Measurements from ENCODE around the gene CSGALNACT2. TPM values are rescaled to one million over a fixed set of nuclear protein-coding genes. Genes with fewer than 3 reads are reported as not detected.

Gene CSGALNACT2
- total and polyA plus RNA-seq, 4 experiments from 2014 or later, result 21.1 to 48.2 (median 34.4) TPM

DNA sequence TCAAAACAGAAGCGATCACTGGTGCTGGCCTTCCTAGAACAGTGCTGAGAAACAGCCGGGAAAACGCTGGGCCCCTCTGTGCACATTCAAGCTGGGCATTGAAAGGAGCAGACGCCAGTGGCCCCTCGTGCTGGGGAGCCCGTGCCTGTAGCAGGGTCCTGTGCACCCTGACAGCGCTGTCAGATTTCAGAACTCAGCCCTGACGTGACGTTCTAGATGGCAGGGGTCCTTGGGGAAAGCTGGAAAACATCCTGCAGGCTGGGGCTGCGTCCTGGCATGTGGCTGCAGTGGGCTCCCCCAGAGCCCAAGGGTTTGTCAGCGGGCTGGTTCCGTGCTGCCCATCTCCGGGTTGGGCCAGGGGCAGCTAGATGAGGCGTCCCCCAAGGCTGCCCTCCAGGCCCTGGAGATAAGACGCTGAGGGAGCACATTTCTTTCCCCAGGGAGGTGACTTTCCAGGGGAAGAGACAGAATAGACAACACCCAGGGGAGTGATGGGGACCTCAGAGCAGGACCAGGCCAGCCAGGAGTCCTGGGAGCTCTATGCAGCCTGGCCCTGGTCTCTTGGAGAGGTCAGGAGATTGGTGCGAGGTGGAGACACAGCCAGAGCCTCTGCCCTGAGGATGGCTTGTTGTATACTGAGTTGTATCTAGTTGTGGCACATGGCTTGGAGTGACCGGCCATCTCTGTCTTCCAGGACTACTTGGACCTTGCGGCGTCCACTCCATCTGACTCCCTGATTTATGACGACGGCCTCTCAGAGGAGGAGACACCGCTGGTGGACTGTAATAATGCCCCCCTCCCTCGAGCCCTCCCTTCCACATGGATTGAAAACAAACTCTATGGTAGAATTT lies 12.1 kb upstream of the CSGALNACT2 start:
- Mint-ChIP-seq H3K9me3 (no peaks in the 10 kb centered on the region), H3K36me3 (no peaks in the 10 kb centered on the region), H3K4me3 (peak overlapping the region in 1 of 8 donors; percentile 46), H3K27ac (peak overlapping the region in 1 of 7 donors; percentile 57), H3K4me1 (peaks cover 12 to 28% (median 13%) of the 10 kb centered on the region in 4 donors), H3K27me3 (peaks cover 0 to 1% of the 10 kb centered on the region in 2 donors)
- Histone ChIP-seq H3K27ac (ENCODE audit: low read depth, low read length) (no peak overlapping the region), H3K4me1 (ENCODE audit: insufficient read depth, low read length) (peaks cover 11% of the 10 kb centered on the region), H3K27me3 (ENCODE audit: insufficient read depth, low read length) (no peaks in the 10 kb centered on the region), H3K9me3 (ENCODE audit: control insufficient read depth in 1 of 2, low read length in 2 of 2) (no peaks in the 10 kb centered on the region), H3K4me3 (ENCODE audit: low read length in 2 of 2) (no peak overlapping the region), H3K36me3 (ENCODE audit: insufficient read depth, low read length) (no peaks in the 10 kb centered on the region)
- no peak for DNase-seq
- CTCF ChIA-PET (ENCODE audit: partially characterized antibody), result no interaction called here
- POLR2A ChIA-PET (ENCODE audit: partially characterized antibody), result no interaction called here
- intact Hi-C loops (cut with micrococcal nuclease), result no loop called here

DNA sequence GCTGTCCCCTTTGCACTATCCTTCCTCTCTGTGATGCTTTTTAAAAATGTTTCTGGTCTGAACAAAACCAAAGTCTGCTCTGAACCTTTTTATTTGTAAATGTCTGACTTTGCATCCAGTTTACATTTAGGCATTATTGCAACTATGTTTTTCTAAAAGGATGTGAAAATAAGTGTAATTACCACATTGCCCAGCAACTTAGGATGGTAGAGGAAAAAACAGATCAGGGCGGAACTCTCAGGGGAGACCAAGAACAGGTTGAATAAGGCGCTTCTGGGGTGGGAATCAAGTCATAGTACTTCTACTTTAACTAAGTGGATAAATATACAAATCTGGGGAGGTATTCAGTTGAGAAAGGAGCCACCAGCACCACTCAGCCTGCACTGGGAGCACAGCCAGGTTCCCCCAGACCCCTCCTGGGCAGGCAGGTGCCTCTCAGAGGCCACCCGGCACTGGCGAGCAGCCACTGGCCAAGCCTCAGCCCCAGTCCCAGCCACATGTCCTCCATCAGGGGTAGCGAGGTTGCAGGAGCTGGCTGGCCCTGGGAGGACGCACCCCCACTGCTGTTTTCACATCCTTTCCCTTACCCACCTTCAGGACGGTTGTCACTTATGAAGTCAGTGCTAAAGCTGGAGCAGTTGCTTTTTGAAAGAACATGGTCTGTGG lies 11.4 kb upstream of the CSGALNACT2 start:
- H3K4me1 Mint-ChIP-seq, result peaks cover 4 to 20% (median 7%) of the 10 kb centered on the region in 4 donors
- Histone ChIP-seq H3K4me1 (ENCODE audit: insufficient read depth, low read length) (peaks cover 3% of the 10 kb centered on the region), H3K36me3 (ENCODE audit: insufficient read depth, low read length) (no peaks in the 10 kb centered on the region), H3K27me3 (ENCODE audit: insufficient read depth, low read length) (no peaks in the 10 kb centered on the region), H3K27ac (ENCODE audit: low read depth, low read length) (no peak overlapping the region), H3K9me3 (ENCODE audit: control insufficient read depth in 1 of 2, low read length in 2 of 2) (no peaks in the 10 kb centered on the region), H3K4me3 (ENCODE audit: low read length in 2 of 2) (no peak overlapping the region)
- CTCF ChIA-PET (ENCODE audit: partially characterized antibody), result no interaction called here
- H3K27ac Mint-ChIP-seq, result peak overlapping the region in 6 of 7 donors; percentile 36 to 79 (median 52)
- H3K4me3 Mint-ChIP-seq, result peak overlapping the region in 4 of 8 donors; percentile 41 to 59 (median 45)
- H3K27me3 Mint-ChIP-seq, result peaks cover 0 to 1% of the 10 kb centered on the region in 2 donors
- no peak for DNase-seq
- POLR2A ChIA-PET (ENCODE audit: partially characterized antibody), result no interaction called here
- H3K9me3 Mint-ChIP-seq, result no peaks in the 10 kb centered on the region
- no peaks in the 10 kb centered on the region for H3K36me3 Mint-ChIP-seq
- intact Hi-C loops (cut with micrococcal nuclease), result no loop called here

DNA sequence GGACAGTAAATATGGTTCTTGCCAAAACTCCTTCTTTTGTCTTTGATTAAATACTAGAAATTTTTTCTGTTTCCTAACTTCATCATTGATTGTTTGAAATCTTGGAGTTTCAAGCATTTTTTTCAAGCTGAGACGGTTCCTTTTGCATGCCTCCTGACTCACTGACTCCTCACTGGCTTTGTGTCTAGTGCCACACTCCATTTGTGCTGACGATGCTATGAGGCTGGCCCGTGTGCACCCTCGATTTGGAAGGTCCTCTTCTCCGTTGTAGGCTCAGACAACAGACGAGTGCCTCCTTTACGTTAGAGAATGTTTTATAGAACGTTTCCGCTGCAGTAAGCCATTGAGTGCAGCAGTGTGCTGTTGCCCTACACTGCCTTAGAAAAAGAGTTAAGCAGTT lies 10.8 kb upstream of the CSGALNACT2 start:
- POLR2A ChIA-PET (ENCODE audit: partially characterized antibody), result no interaction called here
- no peaks in the 10 kb centered on the region for H3K27me3 ChIP-seq (ENCODE audit: insufficient read depth, low read length)
- H3K36me3 Mint-ChIP-seq, result no peaks in the 10 kb centered on the region
- no peaks in the 10 kb centered on the region for H3K9me3 Mint-ChIP-seq
- CTCF ChIA-PET (ENCODE audit: partially characterized antibody), result no interaction called here
- no peaks in the 10 kb centered on the region for H3K4me1 ChIP-seq (ENCODE audit: insufficient read depth, low read length)
- DNase-seq, result no peak
- no peaks in the 10 kb centered on the region for H3K36me3 ChIP-seq (ENCODE audit: insufficient read depth, low read length)
- no peaks in the 10 kb centered on the region for H3K9me3 ChIP-seq (ENCODE audit: control insufficient read depth in 1 of 2, low read length in 2 of 2)
- intact Hi-C loops (cut with micrococcal nuclease), result no loop called here
- H3K27ac Mint-ChIP-seq, result peak overlapping the region in 4 of 7 donors; percentile 7 to 57 (median 38)
- peak overlapping the region in 2 of 8 donors; percentile 15 to 41 for H3K4me3 Mint-ChIP-seq
- peaks cover 0 to 16% (median 7%) of the 10 kb centered on the region in 4 donors for H3K4me1 Mint-ChIP-seq
- H3K4me3 ChIP-seq (ENCODE audit: low read length in 2 of 2), result no peak overlapping the region
- peaks cover 0 to 1% of the 10 kb centered on the region in 2 donors for H3K27me3 Mint-ChIP-seq
- no peak overlapping the region for H3K27ac ChIP-seq (ENCODE audit: low read depth, low read length)

DNA sequence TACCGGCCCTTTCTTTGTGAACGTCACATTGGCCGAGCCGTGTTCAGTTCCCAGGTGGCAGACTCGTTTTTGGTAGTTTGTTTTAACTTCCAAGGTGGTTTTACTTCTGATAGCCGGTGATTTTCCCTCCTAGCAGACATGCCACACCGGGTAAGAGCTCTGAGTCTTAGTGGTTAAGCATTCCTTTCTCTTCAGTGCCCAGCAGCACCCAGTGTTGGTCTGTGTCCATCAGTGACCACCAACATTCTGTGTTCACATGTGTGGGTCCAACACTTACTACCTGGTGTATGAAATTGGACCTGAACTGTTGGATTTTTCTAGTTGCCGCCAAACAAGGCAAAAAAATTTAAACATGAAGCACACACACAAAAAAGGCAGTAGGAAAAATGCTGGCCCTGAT lies 9.9 kb upstream of the CSGALNACT2 start:
- H3K27ac ChIP-seq (ENCODE audit: low read depth, low read length), result no peak overlapping the region
- Mint-ChIP-seq H3K27me3 (peaks cover 0 to 1% of the 10 kb centered on the region in 2 donors), H3K4me3 (no peak overlapping the region), H3K9me3 (no peaks in the 10 kb centered on the region), H3K27ac (no peak overlapping the region), H3K36me3 (no peaks in the 10 kb centered on the region), H3K4me1 (peaks cover 0 to 16% (median 7%) of the 10 kb centered on the region in 4 donors)
- H3K9me3 ChIP-seq (ENCODE audit: control insufficient read depth in 1 of 2, low read length in 2 of 2), result no peaks in the 10 kb centered on the region
- POLR2A ChIA-PET (ENCODE audit: partially characterized antibody), result no interaction called here
- CTCF ChIA-PET (ENCODE audit: partially characterized antibody), result no interaction called here
- H3K27me3 ChIP-seq (ENCODE audit: insufficient read depth, low read length), result no peaks in the 10 kb centered on the region
- intact Hi-C loops (cut with micrococcal nuclease), result no loop called here
- no peak overlapping the region for H3K4me3 ChIP-seq (ENCODE audit: low read length in 2 of 2)
- H3K4me1 ChIP-seq (ENCODE audit: insufficient read depth, low read length), result no peaks in the 10 kb centered on the region
- H3K36me3 ChIP-seq (ENCODE audit: insufficient read depth, low read length), result no peaks in the 10 kb centered on the region
- DNase-seq, result no peak

DNA sequence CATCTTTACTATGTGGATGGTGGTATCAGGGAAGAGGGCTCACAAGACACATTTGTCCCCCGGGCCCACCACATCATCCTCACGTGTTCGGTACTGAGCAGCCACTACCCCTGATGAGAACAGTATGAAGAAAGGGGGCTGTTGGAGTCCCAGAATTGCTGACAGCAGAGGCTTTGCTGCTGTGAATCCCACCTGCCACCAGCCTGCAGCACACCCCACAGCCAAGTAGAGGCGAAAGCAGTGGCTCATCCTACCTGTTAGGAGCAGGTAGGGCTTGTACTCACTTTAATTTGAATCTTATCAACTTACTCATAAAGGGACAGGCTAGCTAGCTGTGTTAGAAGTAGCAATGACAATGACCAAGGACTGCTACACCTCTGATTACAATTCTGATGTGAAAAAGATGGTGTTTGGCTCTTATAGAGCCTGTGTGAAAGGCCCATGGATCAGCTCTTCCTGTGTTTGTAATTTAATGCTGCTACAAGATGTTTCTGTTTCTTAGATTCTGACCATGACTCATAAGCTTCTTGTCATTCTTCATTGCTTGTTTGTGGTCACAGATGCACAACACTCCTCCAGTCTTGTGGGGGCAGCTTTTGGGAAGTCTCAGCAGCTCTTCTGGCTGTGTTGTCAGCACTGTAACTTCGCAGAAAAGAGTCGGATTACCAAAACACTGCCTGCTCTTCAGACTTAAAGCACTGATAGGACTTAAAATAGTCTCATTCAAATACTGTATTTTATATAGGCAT lies 9.1 kb upstream of the CSGALNACT2 start:
- H3K27me3 Mint-ChIP-seq, result no peaks in the 10 kb centered on the region
- peaks cover 0 to 16% (median 7%) of the 10 kb centered on the region in 4 donors for H3K4me1 Mint-ChIP-seq
- DNase-seq, result no peak
- no peaks in the 10 kb centered on the region for H3K36me3 Mint-ChIP-seq
- no peaks in the 10 kb centered on the region for H3K9me3 ChIP-seq (ENCODE audit: control insufficient read depth in 1 of 2, low read length in 2 of 2)
- intact Hi-C loops (cut with micrococcal nuclease), result no loop called here
- no peak overlapping the region for H3K27ac ChIP-seq (ENCODE audit: low read depth, low read length)
- ChIA-PET POLR2A (ENCODE audit: partially characterized antibody) (interaction anchor here (0.9 to 1.3 kb wide), 3 partner anchors 9 to 65 kb away, joined by 3 to 5 read pairs (median 4); partner anchors contain the start of gene CSGALNACT2), CTCF (ENCODE audit: partially characterized antibody) (no interaction called here)
- H3K27me3 ChIP-seq (ENCODE audit: insufficient read depth, low read length), result no peaks in the 10 kb centered on the region
- no peak overlapping the region for H3K4me3 ChIP-seq (ENCODE audit: low read length in 2 of 2)
- no peaks in the 10 kb centered on the region for H3K36me3 ChIP-seq (ENCODE audit: insufficient read depth, low read length)
- no peaks in the 10 kb centered on the region for H3K9me3 Mint-ChIP-seq
- H3K4me3 Mint-ChIP-seq, result no peak overlapping the region
- peak overlapping the region in 3 of 7 donors; percentile 36 to 84 (median 38) for H3K27ac Mint-ChIP-seq
- no peaks in the 10 kb centered on the region for H3K4me1 ChIP-seq (ENCODE audit: insufficient read depth, low read length)

DNA sequence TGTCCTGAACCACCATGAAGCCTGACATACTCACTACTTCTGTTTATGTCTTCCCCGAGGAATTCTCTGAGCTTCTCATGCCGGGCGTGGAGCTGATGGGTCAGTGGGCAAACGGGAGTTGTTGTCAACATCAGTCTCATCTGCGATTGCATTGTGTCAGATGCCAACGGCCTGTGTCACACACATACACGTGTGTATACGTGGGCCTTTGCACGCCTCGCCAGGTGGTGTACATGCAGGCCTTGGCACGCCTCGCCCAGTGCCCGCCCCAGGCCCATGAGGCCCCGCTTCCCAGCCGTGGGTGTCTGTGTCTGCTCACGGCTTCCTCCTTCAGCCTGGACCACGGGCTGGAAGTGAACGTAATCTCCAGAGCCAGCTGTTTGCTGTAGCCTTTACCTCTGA lies 7.5 kb upstream of the CSGALNACT2 start:
- H3K9me3 ChIP-seq (ENCODE audit: control insufficient read depth in 1 of 2, low read length in 2 of 2), result no peaks in the 10 kb centered on the region
- no peak overlapping the region for H3K4me3 Mint-ChIP-seq
- DNase-seq, result no peak
- no peaks in the 10 kb centered on the region for H3K36me3 Mint-ChIP-seq
- no peaks in the 10 kb centered on the region for H3K4me1 ChIP-seq (ENCODE audit: insufficient read depth, low read length)
- peaks cover under 1 to 16% (median 9%) of the 10 kb centered on the region in 4 donors for H3K4me1 Mint-ChIP-seq
- no peaks in the 10 kb centered on the region for H3K27me3 ChIP-seq (ENCODE audit: insufficient read depth, low read length)
- intact Hi-C loops (cut with micrococcal nuclease), result loop anchor here (10.0 kb wide), 1 partner anchor 346 kb away; the partner anchor contains the start of gene BMS1
- no peaks in the 10 kb centered on the region for H3K36me3 ChIP-seq (ENCODE audit: insufficient read depth, low read length)
- peak overlapping the region in 1 of 7 donors; percentile 8 for H3K27ac Mint-ChIP-seq
- H3K4me3 ChIP-seq (ENCODE audit: low read length in 2 of 2), result no peak overlapping the region
- POLR2A ChIA-PET (ENCODE audit: partially characterized antibody), result no interaction called here
- H3K27ac ChIP-seq (ENCODE audit: low read depth, low read length), result no peak overlapping the region
- no peaks in the 10 kb centered on the region for H3K9me3 Mint-ChIP-seq
- CTCF ChIA-PET (ENCODE audit: partially characterized antibody), result no interaction called here
- no peaks in the 10 kb centered on the region for H3K27me3 Mint-ChIP-seq

DNA sequence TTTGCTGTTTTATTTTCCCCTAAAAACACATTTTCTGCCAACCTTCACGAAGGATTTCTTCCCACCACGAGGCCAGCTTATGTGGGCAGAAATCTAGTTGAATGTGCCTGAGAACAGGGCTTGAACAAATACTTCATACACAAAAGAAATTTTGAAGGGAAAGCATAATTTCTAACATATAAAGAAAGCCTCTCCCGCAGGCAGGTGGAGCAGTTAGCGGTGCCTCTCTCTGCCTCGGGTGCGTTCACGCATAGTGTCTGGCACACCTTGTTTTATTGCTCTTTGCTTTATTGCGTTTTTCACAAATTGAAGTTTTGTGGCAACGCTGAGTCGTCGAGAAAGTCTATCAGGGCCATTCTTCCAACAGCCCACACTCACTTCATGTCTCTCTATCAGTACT lies 7.0 kb upstream of the CSGALNACT2 start:
- Mint-ChIP-seq H3K27me3 (no peaks in the 10 kb centered on the region), H3K4me3 (no peak overlapping the region), H3K4me1 (peaks cover 6 to 20% (median 9%) of the 10 kb centered on the region in 4 donors), H3K36me3 (no peaks in the 10 kb centered on the region), H3K9me3 (no peaks in the 10 kb centered on the region), H3K27ac (no peak overlapping the region)
- Histone ChIP-seq H3K36me3 (ENCODE audit: insufficient read depth, low read length) (no peaks in the 10 kb centered on the region), H3K27ac (ENCODE audit: low read depth, low read length) (no peak overlapping the region), H3K4me1 (ENCODE audit: insufficient read depth, low read length) (no peaks in the 10 kb centered on the region), H3K9me3 (ENCODE audit: control insufficient read depth in 1 of 2, low read length in 2 of 2) (no peaks in the 10 kb centered on the region), H3K4me3 (ENCODE audit: low read length in 2 of 2) (no peak overlapping the region), H3K27me3 (ENCODE audit: insufficient read depth, low read length) (no peaks in the 10 kb centered on the region)
- intact Hi-C loops (cut with micrococcal nuclease), result loop anchor here (10.0 kb wide), 1 partner anchor 346 kb away; the partner anchor contains the start of gene BMS1
- ChIA-PET CTCF (ENCODE audit: partially characterized antibody) (no interaction called here), POLR2A (ENCODE audit: partially characterized antibody) (no interaction called here)
- no peak for DNase-seq

Measured in CD4-positive, alpha-beta memory T cell (primary cell).